ENCODE data around the gene CDH18.

CDH18 gene

DNA sequence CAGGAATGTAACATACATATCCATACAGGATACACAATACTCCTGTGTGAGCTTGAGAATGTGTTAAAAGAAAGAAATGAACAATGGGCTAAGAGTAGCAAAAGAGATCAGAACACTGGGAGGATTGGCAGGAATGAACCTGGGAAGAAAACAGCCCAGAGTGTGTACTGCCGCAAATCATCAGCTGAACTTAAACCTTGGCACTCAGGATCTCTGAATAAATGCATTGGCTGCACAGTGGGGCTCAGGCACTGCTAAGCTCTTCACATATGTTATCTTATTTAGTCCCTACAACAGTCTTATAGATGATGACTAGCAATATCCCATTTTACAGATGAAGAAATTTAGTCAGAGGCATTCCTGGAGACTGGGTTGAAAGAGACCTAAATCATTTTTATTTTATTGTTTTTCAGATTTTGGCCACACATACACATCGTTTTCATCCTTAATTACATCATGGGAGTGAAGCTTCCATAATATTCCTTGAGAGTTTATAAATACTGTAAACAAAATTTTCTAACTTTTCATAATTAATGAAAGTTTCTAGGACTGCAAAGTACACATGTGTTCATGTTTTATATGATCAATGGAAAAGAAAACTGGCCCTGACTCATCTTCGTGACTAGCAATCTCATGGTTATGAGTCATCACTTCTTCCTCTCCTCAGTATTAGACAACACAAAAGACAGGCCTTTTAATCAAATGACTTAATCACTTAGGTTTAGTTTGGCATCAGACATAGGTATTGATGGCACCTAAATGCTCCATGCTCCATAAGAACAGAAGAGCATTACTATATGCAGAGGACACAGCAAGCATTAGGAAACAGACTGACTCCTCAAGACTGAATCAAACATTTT is 59.2 kb downstream of the CDH18 start:
- DNase-seq, result no peak

DNA sequence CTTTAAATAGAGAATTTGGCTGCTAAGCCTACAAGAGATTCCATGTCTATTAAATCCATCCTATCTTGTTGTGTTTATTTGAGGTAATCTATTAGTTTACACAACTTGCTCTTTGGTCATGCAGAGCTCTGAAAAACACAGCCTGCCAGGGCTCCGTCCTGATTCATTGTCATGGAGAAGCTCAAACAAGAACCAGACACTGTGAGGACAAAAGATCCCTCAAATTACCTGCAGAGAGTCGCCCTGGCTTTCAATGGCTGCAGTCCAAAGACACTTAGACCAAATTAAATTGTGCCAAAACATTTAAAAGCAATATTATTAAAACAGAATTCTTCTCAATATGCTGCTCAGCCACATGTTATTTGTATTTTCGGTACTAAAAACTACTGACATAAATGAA is 60.1 kb downstream of the CDH18 start:
- DNase-seq, result no peak

DNA sequence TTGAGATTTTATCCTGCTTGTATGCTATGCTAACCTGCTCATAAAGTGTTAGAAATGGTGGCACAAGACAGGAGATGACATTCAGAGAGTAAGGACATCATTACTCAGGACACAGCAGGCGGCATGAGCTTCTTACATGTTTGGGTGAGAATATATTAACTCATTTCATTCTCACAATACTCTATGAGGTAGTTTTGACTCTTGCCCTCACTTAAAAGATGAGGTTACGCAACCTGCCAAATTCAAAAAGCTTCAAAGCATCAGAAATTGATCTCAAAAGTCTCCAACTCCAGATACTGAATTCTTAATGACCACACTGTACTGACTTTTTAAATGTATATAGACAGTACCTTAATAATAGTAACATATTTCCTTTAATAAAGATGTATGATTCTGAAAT is 60.8 kb downstream of the CDH18 start:
- no peak for DNase-seq

DNA sequence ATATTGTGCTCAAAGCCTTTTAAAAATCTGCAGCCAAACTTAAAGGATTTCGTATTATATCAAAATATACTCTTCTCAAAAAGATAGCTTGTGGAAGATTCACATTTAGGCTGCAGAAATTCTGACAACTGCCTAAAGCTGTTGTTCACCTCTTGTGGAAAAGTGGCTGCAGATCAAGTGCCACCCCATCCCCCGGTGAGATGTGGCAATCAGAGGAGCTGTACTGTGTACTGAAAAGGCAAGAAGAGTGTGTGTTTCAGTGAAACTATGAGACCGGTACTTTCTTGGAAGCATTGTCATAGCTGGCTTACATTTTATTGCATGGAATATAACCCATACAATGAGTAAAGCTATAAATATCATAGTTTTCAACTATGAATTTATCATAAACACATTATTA is 64.3 kb downstream of the CDH18 start:
- no peak for DNase-seq

DNA sequence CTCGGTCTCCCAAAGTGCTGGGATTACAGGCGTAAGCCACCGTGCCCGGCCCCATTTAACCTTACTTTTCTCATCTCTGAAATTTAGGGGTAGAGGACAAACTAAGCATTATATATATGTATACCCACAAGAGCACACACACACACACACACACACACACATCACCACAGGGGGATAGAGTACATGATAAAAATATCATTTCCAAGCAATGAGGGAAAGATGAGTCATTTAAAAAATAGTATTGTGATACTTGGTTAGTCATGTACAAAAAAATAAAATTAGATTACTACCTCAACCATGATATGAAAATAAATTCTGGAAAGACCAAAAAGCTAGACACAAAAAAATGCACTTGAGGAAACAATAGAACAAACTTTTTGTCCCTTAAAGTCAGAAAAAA is 67.2 kb downstream of the CDH18 start:
- no peak for DNase-seq

DNA sequence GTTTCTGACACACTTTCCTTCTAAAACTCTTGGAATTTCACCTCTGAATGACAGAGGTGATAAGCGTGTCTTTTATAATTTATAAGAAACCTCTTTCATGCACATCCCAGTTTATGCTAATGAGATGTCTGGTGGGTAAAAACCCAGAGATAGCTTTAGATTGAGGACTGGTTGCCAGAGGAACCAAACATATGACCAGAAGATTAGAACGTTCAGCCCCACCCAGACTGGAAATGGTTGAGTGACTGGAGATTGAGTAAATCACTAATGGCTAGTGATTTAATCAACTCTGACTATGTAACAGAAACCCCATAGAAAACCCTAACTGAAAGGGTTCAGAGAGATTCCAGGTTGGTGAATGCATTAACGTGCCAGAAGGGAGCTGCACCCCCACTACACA is 69.2 kb downstream of the CDH18 start:
- DNase-seq, result no peak

DNA sequence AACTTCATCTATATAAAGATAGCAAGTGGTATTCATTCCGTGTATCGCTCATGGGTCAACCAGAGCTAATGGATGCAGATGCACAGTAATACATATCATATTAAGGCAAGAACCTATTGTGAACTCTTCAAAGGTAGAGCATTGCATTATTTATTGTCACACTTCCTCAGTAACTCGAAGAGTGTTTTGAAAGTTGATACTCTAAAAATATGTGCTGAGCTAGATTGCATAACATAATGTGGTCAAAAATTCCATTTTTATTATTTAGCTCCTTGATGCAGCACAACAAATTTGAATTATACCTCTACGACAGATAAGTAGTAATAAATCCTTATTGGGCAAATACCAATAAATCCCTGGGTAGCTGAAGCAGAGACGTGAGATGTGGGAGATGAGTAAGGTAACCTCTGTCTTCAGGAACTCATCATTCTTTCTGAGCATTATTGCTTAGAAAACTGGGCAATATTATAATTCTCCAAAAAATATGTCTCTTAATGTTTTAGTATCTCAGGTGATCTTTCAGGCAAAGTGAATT is 70.3 kb downstream of the CDH18 start:
- DNase-seq, result no peak

DNA sequence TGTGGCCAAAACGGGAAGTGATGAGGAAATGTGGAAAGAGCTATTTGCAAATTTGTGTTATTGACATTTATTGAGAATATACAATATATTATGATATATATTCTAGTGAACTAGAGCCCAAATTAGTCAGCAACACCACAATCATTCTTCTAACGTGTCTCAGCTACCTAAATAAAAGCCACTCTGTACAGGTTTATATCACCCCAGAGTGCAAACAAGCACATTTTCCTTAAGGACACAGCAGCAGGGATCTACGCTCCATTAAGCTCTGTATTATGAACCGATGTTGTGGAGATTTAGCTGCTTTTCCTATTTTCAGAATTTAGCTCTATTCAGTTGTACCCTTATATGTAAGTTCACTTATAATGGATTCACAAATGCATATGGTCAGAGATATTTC is 77.9 kb downstream of the CDH18 start:
- no peak for DNase-seq

DNA sequence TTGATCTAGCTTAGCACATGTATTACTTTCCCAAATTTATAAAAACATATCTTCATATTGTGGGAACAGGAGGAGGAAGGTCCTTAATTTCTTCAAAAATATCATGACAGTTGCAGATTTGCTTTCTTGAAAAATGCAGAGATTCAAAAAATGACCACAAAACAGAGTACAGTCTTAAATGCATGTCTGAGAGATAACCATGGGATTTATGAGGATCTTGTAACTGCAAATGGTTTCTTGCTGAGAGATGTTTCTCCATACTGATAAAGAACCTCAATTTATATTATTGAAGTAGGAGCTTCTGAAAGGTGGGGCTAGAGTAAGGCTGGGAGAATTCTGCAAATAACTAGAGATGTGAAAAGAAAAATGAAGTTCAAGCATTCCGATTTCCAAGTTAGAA is 83.2 kb downstream of the CDH18 start:
- DNase-seq, result no peak

DNA sequence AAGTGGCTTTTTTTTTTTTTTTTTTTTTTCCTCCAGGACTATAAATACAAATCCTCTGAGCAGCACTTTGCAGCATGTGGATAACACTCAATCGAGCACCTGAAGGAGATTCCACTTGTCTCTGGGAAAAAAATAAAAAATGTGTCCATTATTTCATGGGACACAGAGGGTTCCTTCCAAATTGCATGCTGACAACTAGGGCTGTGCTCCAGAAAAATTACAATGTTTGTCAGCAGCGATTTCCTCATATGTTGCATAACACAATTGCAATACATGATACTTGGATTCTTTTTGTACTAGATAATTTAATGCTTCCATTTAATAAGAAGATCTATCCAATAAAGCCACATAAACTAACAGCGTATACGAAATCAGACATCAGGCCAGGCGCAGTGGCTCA is 84.4 kb downstream of the CDH18 start:
- DNase-seq, result no peak

DNA sequence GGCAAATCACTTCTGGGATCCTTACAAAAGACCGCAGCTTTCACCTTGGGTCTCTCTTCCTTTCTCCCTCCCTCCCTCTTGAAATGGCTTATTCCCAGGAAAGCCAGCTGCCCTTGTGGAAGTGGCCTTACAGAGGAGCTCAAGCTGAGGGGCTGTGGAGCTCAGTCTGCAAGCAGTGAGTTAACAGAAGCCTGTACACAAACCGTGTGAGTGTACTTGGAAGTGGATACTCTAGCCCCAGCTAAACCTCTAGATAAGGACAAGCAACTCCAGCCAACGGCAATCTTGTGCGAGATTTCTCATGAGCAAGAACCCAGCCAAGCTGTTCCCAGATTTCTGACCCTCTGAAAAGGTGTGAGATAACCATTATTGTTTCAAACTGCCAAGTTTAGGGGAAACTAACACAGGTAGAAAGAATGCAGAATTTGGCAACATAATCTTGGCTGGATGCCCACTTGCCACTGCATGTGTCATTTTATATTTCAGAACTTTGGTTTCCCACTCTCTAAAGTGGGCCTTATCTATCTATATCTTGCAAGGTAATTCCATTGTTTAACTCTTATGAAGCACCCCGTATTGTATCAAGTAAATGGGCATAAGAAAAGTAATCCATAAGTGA is 85.6 kb downstream of the CDH18 start:
- DNase-seq, result no peak

DNA sequence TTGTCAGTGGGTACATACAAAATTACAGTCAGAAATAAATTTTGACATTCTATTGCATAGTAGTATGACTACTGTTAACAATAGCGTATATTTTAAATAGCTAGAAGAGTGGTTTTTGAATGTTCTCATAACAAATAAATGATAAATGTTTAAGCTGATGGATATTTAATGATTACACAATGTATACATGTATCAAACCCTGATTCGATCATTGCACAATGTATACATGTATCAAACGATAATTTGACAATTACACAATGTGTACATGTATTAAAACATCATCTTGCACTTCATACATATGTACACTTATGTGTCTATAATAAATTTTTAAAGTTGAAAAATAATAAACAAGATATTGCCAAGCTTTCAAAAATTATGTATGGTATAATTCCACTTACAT is 87.7 kb downstream of the CDH18 start:
- DNase-seq, result no peak

DNA sequence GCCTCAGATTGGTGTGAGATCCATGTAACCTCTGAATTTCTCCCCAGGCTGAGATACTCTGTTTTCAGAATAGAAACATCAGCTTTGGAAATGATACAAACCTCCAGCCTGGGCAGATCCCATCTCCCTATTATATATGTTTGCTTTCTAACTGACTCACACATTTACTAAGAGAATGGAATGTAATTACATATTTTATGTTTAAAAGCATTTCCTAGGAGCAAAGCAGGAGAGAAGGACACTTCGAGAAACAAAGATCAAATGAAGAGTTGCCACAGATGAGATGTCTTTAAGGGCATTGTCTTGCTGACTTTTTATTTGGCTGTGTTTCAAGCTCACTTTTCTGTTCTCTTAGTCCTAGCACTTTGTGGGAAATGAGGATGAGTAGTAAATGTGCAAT is 96.3 kb downstream of the CDH18 start:
- DNase-seq, result no peak

DNA sequence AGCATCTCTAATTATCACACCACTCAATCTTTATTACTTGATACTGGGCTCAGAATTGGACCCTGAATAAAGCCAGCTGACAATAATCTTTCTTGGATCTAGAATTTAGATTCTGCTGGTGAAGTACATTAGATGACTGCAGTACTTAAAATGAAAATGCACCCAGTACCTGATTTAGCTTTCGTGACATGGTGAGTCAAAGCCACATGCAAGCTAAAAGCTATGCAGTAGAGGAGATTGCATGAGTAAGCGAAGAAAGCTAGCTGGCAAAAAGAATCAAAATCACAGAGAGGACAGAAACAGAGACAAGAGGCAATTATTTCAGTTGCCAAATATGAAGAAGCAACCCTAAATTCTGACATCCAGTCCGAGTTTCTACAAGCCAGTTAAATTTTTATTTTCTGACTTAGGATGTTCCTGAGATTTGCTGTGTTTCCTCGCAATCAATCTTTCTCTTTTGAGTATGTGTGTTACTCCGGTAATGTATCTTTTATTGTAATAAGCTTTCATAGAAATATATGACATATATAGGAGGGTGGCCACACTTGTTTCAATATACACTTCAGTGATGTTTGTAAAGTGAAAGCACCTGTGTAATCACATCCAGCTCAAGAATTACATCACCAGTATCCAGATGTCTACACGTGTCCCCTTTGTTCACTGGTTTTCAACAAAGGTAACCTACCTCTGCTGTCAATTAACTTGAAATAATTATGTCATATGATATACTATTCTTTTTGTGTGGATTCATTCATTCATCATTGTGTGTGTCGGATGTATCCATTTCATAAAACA is 101.7 kb downstream of the CDH18 start:
- no peak for DNase-seq

DNA sequence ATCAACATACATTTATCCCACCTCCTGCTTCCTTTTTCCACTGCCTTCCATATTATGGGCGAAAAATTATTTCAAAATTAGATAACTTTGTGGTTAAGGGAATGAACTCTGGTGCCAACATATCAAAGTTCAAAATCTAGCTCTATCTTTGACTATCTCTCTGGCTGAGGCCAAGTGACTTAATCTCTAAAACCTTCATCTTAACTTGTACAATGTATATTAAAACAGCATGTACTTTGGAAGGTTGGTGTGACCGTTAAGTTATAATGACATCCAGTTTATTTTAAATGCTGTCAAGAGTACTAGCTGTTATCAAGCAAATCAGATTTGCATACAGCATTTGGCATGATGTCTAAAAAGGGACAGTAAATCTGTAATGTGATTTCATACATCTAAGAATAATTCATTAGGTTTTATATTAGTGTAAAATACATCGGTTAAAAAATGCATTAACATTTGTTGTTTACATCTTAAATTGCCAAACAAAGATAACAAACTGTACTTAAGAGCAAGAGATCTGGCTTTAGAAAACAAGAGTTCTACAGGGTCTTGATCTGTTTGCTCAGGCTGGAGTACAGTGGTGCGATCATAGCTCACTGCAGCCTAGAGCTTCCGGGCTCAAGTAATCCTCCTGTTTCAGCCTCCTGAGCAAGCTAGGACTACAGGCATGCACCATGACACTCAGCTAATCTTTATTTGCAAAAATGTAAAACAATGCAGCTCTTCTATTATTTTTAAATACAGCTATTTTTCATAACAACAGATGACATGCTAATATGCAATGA is 102.8 kb downstream of the CDH18 start:
- no peak for DNase-seq

DNA sequence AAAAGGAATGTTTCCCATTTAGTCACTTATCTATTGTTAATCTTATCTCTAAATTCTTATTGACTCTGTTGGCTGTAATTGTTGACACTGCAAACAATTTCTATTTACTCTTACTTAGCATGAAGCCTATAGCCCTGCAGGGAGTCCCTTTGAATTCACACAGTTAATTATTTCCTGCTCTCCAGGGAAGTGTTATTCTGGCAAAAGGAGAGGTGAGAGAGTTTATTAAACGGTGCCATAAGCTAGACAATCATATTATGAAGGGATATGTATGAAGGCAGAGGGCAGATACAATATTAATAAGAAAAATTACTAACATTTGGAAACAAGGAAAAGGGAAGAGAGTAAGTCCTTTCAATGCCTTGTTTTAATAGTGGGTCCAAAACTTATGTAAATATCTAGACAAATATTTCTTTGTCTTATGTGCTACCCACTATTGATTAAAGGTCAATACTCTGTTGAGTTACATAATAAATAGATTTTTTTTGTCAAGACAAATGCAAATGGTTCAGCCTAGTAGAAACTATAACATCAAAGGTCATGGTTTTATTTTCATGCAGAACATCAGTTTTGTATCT is 107.1 kb downstream of the CDH18 start:
- no peak for DNase-seq

DNA sequence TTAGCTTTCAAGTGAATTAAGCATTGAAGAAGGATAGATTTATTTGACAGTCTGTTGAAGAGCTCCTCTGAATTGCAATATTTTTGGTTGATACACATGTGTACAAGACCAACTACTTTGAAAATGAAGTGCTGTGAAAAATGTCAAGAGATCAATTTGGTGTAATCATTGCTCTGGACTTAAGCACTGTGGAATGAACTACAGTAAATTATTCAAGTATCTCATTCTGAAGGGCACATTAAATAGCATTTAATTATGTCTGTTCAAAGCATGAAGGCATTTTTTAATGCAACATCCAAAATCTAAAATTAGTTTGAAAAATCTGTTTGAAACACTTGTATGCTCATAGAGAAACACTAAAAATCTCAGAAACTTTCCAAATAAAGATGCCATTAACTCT is 107.5 kb downstream of the CDH18 start:
- DNase-seq, result no peak

DNA sequence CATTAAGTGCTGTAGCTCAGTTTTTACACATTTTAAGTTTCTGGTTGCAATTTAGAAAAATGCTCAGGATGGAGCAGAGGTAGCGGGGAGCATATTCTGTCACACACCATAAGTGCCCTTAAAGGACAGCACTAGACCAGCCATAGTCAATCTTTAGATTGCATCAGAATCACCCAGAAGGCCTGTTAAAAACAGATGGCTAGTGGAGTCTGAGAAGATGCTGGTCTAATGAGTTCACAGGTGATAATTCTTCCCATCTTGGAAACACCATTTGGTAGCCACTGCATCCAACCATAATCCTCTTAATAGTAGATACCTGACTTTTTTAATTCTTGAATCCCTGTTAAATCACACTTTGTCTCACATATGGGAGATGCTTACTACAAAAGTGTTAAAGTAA is 113.2 kb downstream of the CDH18 start:
- no peak for DNase-seq

DNA sequence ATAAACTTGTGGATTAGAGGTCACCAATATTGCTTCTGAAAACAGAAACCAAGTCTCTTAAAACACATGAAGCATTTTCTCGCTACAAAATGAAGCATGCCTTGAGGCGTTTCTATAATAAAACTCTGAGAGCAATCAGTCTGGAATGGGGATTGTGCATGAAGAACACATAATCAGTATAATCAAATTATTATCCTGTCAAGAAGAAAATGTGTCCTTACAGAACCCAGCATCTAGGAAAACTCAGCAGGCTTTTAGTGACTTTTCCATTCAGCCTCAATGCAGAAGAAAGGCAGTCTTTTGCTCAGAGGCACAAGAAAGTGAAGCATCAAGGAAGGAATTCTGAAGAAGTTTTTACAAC is 121.9 kb downstream of the CDH18 start:
- no peak for DNase-seq

DNA sequence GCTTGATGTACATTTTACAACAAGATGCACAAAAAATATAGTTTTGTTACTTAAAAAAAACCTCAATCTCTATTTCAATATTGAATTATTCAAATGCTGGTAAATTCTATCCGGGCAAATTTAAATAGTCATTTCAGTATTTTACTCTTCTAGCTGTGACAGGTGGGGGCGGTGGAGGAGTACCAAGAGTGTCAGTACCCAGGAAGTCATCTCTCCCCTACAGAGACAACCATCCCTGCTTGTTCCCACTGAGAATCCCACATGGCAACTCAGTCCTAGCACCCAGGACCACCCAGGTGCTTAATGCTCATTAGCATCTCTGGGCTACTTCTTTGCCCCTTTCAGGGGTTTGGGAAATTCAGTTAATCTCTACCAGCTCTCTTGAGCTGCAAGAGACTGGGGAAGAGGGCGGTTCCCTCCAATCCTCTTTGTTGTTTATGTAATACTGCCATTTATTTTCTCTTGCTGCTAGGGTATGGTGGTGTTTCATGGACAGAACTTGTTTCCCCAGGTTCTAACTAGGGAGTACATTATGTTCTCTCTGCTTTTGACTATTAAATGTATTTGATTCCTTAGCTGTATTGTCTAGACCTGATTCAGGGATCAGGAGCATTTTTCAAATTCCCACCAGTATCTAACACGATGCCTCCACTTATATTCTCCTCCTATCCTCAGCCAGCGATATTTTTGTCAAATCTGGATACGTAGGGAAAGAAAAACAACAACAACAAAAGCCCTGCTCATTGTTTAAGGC is 122.5 kb downstream of the CDH18 start:
- no peak for DNase-seq

DNA sequence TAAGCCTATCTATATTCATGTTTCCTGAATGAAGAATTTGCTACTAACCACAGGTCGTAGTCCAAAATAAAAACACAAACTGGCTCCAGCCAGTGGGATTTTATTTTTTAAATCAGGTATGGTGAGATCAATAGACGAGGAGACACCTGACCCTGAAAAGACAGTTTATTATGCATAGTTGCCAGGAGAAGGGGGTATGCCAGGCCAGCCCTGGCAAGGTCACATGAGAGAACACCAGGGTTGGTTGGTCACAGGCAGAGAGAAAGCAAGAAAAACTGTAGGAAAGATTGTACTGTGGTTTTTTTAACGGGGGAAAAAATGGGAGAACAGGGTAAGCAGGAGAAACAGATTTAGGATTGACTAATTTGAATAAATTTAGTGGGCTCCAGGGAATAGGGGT is 125.3 kb downstream of the CDH18 start:
- no peak for DNase-seq

DNA sequence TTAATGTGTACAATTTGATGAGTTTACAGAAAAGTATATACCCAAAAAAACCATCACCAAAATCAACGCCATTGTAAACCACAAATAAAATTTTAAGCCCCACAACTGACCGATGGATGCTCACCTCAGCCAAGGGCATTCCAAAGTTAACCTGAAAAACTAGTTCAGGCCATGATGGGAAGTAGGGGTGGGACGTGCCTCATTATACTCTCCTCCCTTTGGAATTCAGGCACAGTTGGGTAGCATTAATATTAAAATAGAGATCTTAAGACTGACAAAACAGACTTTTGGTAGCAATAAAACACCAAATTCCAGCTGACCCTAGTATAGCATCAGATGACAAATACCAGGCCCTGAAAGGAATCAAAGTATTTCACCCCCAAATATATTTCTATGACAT is 129.0 kb downstream of the CDH18 start:
- DNase-seq, result no peak
